ENCODE measurements around the gene FAM163B. TPM values are rescaled to one million over a fixed set of nuclear protein-coding genes. Genes with fewer than 3 reads are reported as not detected.

The FAM163B gene
- total RNA-seq, 4 donors from 2014 or later = not detected

GRCh38 chr9:133527444-133527920 lies 81.7 kb downstream of the FAM163B start:
- Histone ChIP-seq H3K9me3 (no peaks in the 10 kb centered on the region), H3K36me3 (no peaks in the 10 kb centered on the region), H3K27ac (peak overlapping the region in 3 of 4 donors; percentile 17 to 48 (median 43)), H3K27me3 (no peaks in the 10 kb centered on the region), H3K4me1 (peaks cover 0 to 23% (median 0%) of the 10 kb centered on the region in 4 donors), H3K4me3 (no peak overlapping the region)
- TF ChIP-seq CTCF (IDR thresholded peaks at IDR 0.05) (no peak), POLR2A (IDR thresholded peaks at IDR 0.05) (no peak)
- no peak for DNase-seq

Other genes with a start within 250 kb of the FAM163B start
- 100 to 1,000 TPM in 3 of 4 donors, 10 to 100 TPM in 1; 56.9 to 281 (median 225) TPM for gene SURF4, start 233.3 kb downstream of the FAM163B start, total RNA-seq
- under 1 TPM in 1 of 4 donors, not detected in 3; 0.94 TPM for gene STKLD1, start 233.0 kb downstream of the FAM163B start, total RNA-seq
- 10 to 100 TPM; 15.6 to 37.1 (median 19.4) TPM for gene REXO4, start 191.4 kb downstream of the FAM163B start, total RNA-seq
- gene ADAMTS13, start 187.0 kb downstream of the FAM163B start, total RNA-seq = 10 to 100 TPM in 1 of 4 donors, 1 to 10 TPM in 3; 4.4 to 13.2 (median 5.7) TPM
- 10 to 100 TPM; 13.2 to 68.5 (median 54.4) TPM for gene CACFD1, start 149.4 kb downstream of the FAM163B start, total RNA-seq
- 10 to 100 TPM in 1 of 4 donors, 1 to 10 TPM in 2, under 1 TPM in 1; 0.95 to 10.7 (median 2.2) TPM for gene SLC2A6, start 130.3 kb downstream of the FAM163B start, total RNA-seq
- not detected for gene MYMK, start 84.4 kb downstream of the FAM163B start, total RNA-seq
- gene ADAMTSL2, start 74.7 kb downstream of the FAM163B start, total RNA-seq = 10 to 100 TPM in 1 of 4 donors, 1 to 10 TPM in 2, under 1 TPM in 1; 0.40 to 14.0 (median 1.8) TPM
- gene DBH, start 27.0 kb upstream of the FAM163B start, total RNA-seq = not detected
- gene SARDH, start 129.0 kb upstream of the FAM163B start, total RNA-seq = 1 to 10 TPM in 2 of 4 donors, under 1 TPM in 2; 0.47 to 5.0 (median 0.95) TPM